Stimulated activated CD4-positive, alpha-beta T cell treated with anti-CD3 and anti-CD28 coated beads, TNF-alpha, amount 100 ng/mL, for 24 hours (primary cell): Measurements from ENCODE around the gene GPR3.
"Not testable (repeated sequence)": the region's sequence is repeated elsewhere in the genome, so short reads cannot be mapped to it uniquely, and the experiment has no call there.

Source experiments
- DNase-seq, 3 experiments: peaks; one replicate each; pipeline ENCODE4 v3.0.0-alpha.2; 2020; ENCODE audit warnings: low read depth in 3 of 3

GPR3 gene

DNA sequence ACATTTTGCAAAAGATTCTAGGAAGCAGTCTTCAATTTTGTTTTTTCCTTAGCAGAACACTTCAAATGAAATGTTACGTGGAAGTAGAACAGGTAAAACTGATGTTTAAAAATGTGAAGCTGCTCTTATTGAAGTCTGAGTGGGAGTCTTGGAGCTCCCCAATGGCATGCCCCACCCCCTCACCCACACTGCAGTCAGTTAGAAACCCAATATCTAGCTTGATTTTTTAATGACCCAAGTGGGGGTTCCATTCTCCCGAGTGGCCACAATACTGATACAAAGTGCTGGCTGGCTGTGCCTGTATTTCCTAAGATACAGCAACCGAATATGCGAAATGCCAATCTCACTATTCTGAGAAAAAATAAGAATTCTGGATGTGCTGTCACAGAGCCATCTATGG lies 31.3 kb downstream of the GPR3 start:
- DNase-seq: no peak

DNA sequence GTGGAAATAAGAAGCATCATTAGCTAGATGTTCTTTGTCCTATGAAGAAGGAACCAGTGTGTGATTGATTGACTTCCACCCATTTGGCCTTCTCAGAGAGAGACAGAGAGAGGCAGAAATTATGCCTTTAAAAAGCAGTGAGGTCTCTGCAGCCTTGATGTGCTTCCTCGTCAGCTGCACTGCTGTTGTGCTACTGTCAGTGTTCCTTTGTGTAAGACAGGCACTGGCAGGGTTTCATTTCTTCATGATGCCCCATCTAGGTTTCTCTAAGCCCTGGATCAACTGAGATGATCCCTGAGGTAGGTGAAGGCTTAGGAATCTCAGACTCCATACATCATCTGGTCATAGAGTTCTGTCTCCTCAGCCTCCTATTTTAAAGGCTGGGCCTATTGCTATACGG lies 34.9 kb downstream of the GPR3 start:
- no peak for DNase-seq

DNA sequence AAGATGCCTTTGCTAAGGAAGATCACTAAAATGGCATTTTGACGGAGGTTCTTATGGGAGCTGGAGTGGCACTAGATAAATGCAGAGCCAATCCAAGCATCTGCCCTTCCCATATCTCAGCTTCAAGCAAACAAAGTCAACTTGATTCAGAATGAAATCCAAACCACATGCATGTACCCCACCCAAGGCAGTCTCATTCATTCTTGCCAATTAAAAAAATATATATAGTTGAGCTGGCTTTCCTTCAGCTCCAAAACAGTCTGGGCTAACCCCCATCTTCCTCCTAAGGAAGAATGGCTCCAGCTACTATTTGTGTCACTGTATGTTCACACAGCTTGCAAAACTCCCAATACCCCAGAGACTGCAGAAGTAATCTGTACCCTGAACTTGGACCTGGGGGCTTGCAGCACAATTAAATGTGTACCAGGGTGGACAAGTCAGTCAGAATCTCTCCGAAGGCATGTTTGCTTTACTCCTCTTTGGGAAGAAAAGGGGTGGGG lies 35.4 kb downstream of the GPR3 start:
- DNase-seq: no peak

- DNase-seq: peak in 1 of 3 experiments; percentile 23
Measured at GRCh38 chr1:27428316-27429028, 36.0 kb downstream of the GPR3 start.

- DNase-seq: no peak
Measured at GRCh38 chr1:27429029-27429425, 36.6 kb downstream of the GPR3 start.

- DNase-seq: no peak
Measured at GRCh38 chr1:27430903-27431600, 38.6 kb downstream of the GPR3 start.

- no peak for DNase-seq
Measured at GRCh38 chr1:27431601-27431940, 39.1 kb downstream of the GPR3 start.

GRCh38 chr1:27432725-27433124 lies 40.3 kb downstream of the GPR3 start:
- DNase-seq: not testable (repeated sequence)

DNA sequence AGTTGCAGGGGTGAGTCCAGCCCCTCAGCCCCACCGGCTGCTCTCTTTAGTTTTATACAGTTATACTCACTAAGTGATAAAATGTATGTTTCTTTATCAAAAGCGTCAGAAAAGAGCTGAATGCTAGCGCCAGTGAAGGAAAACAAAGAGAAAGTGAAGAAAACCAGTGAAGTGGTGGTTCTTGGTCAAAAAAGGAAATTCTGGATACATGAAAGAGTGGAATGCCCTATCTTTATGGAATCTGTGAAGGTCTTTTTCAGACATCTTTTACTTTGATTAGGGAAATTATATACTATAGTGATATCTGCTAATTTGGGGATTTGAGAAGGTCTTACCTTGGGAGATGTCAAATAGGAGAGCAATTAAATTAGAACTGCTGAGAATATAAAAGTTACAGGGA lies 41.3 kb downstream of the GPR3 start:
- no peak for DNase-seq

GRCh38 chr1:27435566-27436203 lies 43.3 kb downstream of the GPR3 start:
- DNase-seq: no peak

DNA sequence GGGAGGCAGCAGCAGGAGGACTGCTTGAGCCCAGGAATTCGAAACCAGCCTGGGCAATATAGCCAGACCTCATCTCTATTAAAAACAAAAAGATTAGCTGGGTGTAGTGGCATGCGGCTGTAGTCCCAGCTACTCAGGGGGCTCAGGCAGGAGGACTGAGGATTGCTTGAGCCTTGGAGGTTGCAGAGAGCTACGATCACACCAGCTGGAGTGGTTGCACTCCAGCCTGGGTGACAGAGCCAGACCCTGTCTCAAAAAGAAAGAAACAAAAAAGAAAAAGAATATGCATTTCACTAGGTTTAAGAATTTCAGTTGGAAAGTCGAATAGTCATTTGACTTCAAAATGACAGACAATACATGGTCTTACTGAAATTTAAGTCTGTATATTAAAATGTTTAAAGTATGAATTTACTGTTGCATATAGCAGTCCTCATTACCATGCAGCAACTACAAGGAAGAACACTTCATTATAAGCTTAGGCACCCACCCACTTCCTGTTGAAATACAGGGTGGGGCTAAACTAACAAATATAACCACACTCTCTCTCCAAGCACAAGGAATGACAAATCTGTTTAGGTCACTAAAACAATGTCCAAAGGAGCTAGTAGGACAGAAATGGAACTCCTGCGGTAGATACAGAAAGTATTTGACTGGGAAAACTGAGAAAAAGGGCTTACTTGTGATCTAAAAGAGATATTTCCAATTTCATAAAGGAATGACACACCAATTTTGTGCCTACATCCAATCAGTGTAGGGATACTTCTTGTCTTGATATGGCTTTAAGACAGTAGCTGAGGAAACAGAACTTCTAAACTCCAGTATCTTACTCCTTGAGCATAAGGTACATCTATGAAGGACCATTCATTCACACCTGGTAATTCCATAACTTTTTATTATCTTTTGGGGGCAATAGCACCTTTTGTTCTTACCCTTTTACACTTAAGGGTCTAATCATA lies 44.1 kb downstream of the GPR3 start:
- DNase-seq: no peak

DNA sequence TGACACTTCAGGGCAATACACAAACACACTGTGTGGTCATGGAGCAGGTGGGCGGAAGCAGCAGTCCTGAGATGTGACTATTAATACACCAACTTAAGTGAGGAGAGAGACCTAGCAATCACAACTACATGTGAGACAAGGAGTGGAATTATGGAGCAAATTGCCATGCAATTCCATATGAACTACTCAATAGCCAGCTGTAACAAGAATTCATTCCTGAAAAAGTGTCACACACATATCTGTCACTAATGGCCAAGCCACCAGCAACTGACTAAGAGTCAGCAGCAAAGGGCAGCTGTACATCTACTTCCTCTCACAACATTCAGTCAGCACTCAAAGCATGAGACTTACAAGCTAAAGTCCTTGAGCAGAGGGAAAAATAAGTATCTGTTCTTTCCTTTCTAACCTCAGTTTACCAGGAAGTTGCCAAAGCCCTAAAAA lies 46.2 kb downstream of the GPR3 start:
- no peak for DNase-seq

DNA sequence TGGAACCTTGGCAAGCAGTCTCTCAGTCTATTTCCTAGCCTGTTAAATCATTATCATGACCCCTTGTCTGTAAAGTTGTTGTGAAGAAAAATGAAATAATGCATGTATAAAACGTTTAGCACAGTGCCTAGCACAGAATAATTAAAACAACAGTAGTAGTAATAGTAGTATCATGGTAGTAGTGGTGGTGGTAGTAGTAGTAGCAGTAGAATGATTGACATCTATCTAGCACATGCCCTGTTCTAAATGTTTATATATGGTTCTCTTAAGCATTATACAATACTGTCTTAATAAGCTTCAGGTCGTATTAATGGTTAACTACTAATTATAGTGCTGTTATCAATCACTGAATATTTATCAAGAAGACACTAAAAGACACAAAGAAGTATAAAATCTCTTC lies 46.7 kb downstream of the GPR3 start:
- no peak for DNase-seq

- no peak for DNase-seq
Measured at GRCh38 chr1:27444632-27445031, 52.2 kb downstream of the GPR3 start.
